Keratinocyte (primary cell): ENCODE measurements around the gene NKD1. TPM values are rescaled to one million over a fixed set of nuclear protein-coding genes. Genes with fewer than 3 reads are reported as not detected.

Source experiments
- DNase-seq: peaks from one replicate; pipeline ENCODE4 v3.0.0-alpha.2; 2011; ENCODE audit warnings: low read depth, missing footprints, low spot score
- FAIRE-seq: peaks from 2 replicates; lab custom pipeline; 2011; peaks lifted over from hg19 to GRCh38; lab: Jason Lieb, UNC
- H2AFZ ChIP-seq: 2 replicates; pipeline ENCODE4 v1.6.0; 2012; ENCODE audit warnings: low read length, control low read depth, inconsistent platforms; ENCODE audit not compliant: control insufficient read depth
- H3K27ac ChIP-seq: 2 replicates; pipeline ENCODE4 v1.5.1; 2011; ENCODE audit warnings: low read length; ENCODE audit not compliant: control insufficient read depth, insufficient read depth
- H3K27me3 ChIP-seq: 3 replicates; pipeline ENCODE4 v1.6.0; 2011; ENCODE audit warnings: low read length; ENCODE audit not compliant: control insufficient read depth, insufficient read depth; ENCODE audit errors: extremely low read depth
- H3K36me3 ChIP-seq, 2 experiments: 2 replicates in 1 of 2; 3 replicates in 1 of 2; pipeline ENCODE4 v1.5.1; 2011; ENCODE audit warnings: low read length in 2 of 2, mild to moderate bottlenecking in 1 of 2; ENCODE audit not compliant: control insufficient read depth in 2 of 2, insufficient read depth in 2 of 2; ENCODE audit errors: extremely low read depth in 1 of 2
- H3K4me1 ChIP-seq: 3 replicates; pipeline ENCODE4 v1.5.1; 2011; ENCODE audit warnings: low read length; ENCODE audit not compliant: control insufficient read depth, insufficient read depth; ENCODE audit errors: extremely low read depth
- H3K4me2 ChIP-seq: 3 replicates; pipeline ENCODE4 v1.6.0; 2011; ENCODE audit warnings: low read depth, low read length; ENCODE audit not compliant: control insufficient read depth, insufficient read depth; ENCODE audit errors: extremely low read depth
- H3K4me3 ChIP-seq, 3 experiments: fragments of 200-600 bp in 1 of 3; sonication (generic) in 1 of 3; 2 replicates in 2 of 3; 3 replicates in 1 of 3; pipeline ENCODE4 v1.5.1; 2011 to 2016; ENCODE audit warnings: low read length in 3 of 3, mild to moderate bottlenecking in 3 of 3, control low read depth in 2 of 3, inconsistent platforms in 1 of 3, low read depth in 1 of 3, mixed read lengths in 1 of 3, mixed run types in 1 of 3, moderate library complexity in 1 of 3; ENCODE audit not compliant: control insufficient read depth in 2 of 3, insufficient read depth in 2 of 3; ENCODE audit errors: extremely low read depth in 1 of 3
- H3K79me2 ChIP-seq: 2 replicates; pipeline ENCODE4 v1.6.0; 2012; ENCODE audit warnings: low read length; ENCODE audit not compliant: control insufficient read depth, insufficient read depth
- H3K9ac ChIP-seq: 3 replicates; pipeline ENCODE4 v1.6.0; 2011; ENCODE audit warnings: low read length; ENCODE audit not compliant: control insufficient read depth, insufficient read depth; ENCODE audit errors: extremely low read depth
- H3K9me1 ChIP-seq: 3 replicates; pipeline ENCODE4 v1.6.0; 2011; ENCODE audit warnings: low read length; ENCODE audit not compliant: control insufficient read depth, insufficient read depth; ENCODE audit errors: extremely low read depth
- H3K9me3 ChIP-seq: 2 replicates; pipeline ENCODE4 v1.5.1; 2012; ENCODE audit warnings: low read depth, low read length; ENCODE audit not compliant: control insufficient read depth
- H4K20me1 ChIP-seq: 3 replicates; pipeline ENCODE4 v1.6.0; 2011; ENCODE audit warnings: low read length; ENCODE audit not compliant: control insufficient read depth, insufficient read depth; ENCODE audit errors: extremely low read depth
- CTCF ChIP-seq, 3 experiments: IDR thresholded peaks in 1 of 3; conservative IDR thresholded peaks in 1 of 3; optimal IDR thresholded peaks in 1 of 3; 2 replicates in 2 of 3; 3 replicates in 1 of 3; pipeline versions ENCODE3 to v1.5.1; 2011; ENCODE audit warnings: low read length in 3 of 3, mild to moderate bottlenecking in 3 of 3, moderate library complexity in 2 of 3, control low read depth in 1 of 3, inconsistent platforms in 1 of 3; ENCODE audit not compliant: insufficient read depth in 2 of 3; ENCODE audit errors: extremely low read depth in 1 of 3
- EZH2 ChIP-seq: IDR thresholded peaks from one replicate; pipeline ENCODE4 v1.6.1; 2012; ENCODE audit warnings: inconsistent platforms, mild to moderate bottlenecking, low read length, moderate library complexity
- dilution Hi-C: fragments of 300-500 bp; cut with MboI; formaldehyde crosslinking; loops from one replicate; pipeline ENCODE4 v1.7.0; 2020; ENCODE audit warnings: low sequenced_read_pairs; ENCODE audit not compliant: extremely low pct_ligation_motif_present
- polyA plus RNA-seq, 5 experiments: library from polyadenylated mRNA; depleted of rRNA in 3 of 5; stranded (reverse) in 3 of 5; stranded (forward) in 1 of 5; unstranded in 1 of 5; fragments of >200 nt; gene quantifications; 1 replicate in 1 of 5; 2 replicates in 3 of 5; 3 replicates in 1 of 5; pipeline versions ENCODE4 v1.2.1 to v1.2.3, GENCODE V29; 2011 to 2012; ENCODE audit warnings: missing spikeins in 2 of 5, low read depth in 1 of 5, low replicate concordance in 1 of 5

Gene NKD1
- polyA plus RNA-seq, 1 donor (not counting 4 experiments of a cell fraction or from before 2014, with no cell fraction given) = 0.62 TPM

DNA sequence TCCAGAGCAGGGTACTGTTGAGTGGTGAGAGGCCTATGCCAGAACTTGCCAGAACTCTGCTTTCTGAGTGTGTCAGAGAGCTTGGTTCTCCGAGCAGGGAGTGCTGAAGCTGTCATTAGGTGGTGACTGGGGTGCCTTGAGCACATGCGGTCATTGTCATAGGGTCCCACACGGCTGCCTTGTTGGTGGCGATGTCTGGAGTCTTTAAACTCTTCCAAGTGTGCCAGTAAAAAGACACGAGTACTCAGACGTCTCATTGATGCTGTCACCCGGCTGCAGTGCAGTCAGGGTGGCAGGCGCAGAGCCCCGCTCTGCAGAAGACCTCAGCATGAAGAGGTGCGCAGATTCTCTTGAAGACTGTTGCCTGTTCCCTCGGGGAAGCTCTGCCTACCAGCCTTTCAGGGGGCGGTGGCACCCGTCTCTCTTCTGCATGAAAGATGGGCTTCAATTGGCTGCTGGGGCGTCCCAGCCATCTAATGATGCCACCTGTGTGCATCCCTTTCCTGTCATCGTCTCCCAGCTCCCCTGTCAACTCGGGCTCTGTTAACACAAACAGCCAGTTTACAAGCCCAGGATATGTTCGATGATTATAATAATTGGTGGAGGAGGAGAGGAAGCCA lies 58.3 kb downstream of the NKD1 start:
- no peaks in the 10 kb centered on the region for H3K9me3 ChIP-seq
- no peak for TF ChIP-seq CTCF (optimal IDR thresholded peaks at IDR 0.05 in 1 of 3, IDR thresholded peaks at IDR 0.05 in 1 of 3, conservative IDR thresholded peaks at IDR 0.05 in 1 of 3; ENCODE audit: extremely low read depth in 1 of 3, insufficient read depth in 2 of 3, low read length in 3 of 3)
- TF ChIP-seq EZH2 = no peak
- no peak overlapping the region for H3K9ac ChIP-seq
- H3K27me3 ChIP-seq = no peaks in the 10 kb centered on the region
- no peaks in the 10 kb centered on the region for H3K9me1 ChIP-seq
- DNase-seq = no peak
- no peak for FAIRE-seq
- no peaks in the 10 kb centered on the region for H3K36me3 ChIP-seq
- no peak overlapping the region for H2AFZ ChIP-seq
- no peak overlapping the region for H3K27ac ChIP-seq
- dilution Hi-C loops = no loop called here
- H3K4me3 ChIP-seq = no peak overlapping the region
- H3K79me2 ChIP-seq = no peaks in the 10 kb centered on the region
- no peak overlapping the region for H3K4me2 ChIP-seq
- peaks cover 11% of the 10 kb centered on the region for H3K4me1 ChIP-seq
- H4K20me1 ChIP-seq = no peaks in the 10 kb centered on the region

DNA sequence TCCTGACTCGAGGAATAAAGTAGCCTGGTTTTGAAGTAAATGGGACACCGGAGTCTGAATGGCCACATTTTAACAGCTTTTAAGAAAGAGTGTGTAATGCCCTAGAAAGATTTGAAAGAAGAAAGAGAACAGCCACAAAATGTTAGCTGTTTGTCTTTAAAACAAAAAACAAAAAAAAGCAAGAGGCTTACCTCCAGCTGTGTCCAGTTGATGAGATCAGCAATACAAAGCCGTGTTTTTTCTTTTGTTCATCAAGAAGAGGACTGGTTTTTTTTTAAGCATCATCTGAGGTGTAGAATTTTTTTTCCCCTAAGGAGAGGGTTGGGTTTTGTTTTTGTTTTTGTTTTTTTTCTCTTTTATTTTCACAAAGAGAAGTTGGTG lies 58.8 kb downstream of the NKD1 start:
- DNase-seq = no peak
- H3K79me2 ChIP-seq = no peaks in the 10 kb centered on the region
- H3K4me1 ChIP-seq = peaks cover 11% of the 10 kb centered on the region
- no peaks in the 10 kb centered on the region for H3K9me1 ChIP-seq
- no peak for FAIRE-seq
- no peak overlapping the region for H2AFZ ChIP-seq
- dilution Hi-C loops = no loop called here
- no peak overlapping the region for H3K27ac ChIP-seq
- TF ChIP-seq CTCF (optimal IDR thresholded peaks at IDR 0.05 in 1 of 3, IDR thresholded peaks at IDR 0.05 in 1 of 3, conservative IDR thresholded peaks at IDR 0.05 in 1 of 3; ENCODE audit: extremely low read depth in 1 of 3, insufficient read depth in 2 of 3, low read length in 3 of 3) (no peak), EZH2 (no peak)
- no peaks in the 10 kb centered on the region for H4K20me1 ChIP-seq
- no peaks in the 10 kb centered on the region for H3K9me3 ChIP-seq
- no peak overlapping the region for H3K4me2 ChIP-seq
- H3K36me3 ChIP-seq = no peaks in the 10 kb centered on the region
- H3K27me3 ChIP-seq = no peaks in the 10 kb centered on the region
- no peak overlapping the region for H3K9ac ChIP-seq
- no peak overlapping the region for H3K4me3 ChIP-seq
